Measurements from ENCODE around the gene CDK14.
"Not testable (repeated sequence)": the region's sequence is repeated elsewhere in the genome, so short reads cannot be mapped to it uniquely, and the experiment has no call there.

Gene CDK14

DNA sequence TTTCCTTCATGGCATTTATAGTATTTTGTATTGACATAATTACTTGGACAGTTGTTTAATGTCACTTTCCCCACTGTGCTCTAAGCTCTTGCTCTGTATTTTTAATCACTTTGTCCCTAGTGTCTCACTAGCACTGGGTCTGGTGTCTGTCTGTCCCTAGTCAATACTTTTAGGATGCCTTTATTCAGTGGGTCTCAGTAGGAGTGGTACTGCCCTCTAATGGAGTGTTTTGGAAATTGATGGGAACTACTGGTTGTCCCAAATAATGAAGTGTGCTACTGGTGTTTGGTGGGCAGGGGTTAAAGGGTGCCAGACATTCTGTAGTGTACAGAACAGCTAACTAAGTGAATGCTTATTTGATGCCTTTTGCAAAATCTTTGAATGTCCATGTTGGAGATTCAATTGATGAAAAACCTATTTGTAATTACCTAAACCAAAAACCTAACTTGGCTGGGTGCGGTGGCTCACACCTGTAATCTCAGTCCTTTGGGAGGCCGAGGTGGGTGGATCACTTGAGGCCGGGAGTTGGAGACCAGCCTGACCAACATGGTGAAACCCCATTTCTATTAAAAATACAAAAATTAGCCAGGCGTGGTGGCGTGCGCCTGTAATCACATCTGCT is 33.3 kb downstream of the CDK14 start:
- DNase-seq (ENCODE audit: low read depth in 3 of 3) = no peak

DNA sequence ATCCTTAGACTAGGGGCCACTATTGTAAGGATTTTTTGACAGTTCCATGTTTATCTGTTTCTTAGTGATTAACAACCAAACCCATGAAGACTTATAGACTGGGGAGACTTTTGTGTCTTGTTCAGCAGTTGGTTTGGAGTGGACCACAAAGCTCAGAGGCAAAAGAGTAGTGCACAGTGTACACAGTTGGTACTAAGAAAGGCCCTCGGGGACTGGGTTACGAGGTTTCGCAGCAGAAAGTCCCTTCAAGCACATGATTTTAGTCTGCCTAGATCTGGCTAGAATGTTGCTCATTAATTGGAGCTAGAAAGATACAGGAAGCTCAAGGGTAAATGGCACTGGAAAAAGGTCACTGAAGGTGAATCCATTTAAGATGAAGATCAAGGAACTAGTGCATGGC is 35.4 kb downstream of the CDK14 start:
- no peak for DNase-seq (ENCODE audit: low read depth in 3 of 3)

DNA sequence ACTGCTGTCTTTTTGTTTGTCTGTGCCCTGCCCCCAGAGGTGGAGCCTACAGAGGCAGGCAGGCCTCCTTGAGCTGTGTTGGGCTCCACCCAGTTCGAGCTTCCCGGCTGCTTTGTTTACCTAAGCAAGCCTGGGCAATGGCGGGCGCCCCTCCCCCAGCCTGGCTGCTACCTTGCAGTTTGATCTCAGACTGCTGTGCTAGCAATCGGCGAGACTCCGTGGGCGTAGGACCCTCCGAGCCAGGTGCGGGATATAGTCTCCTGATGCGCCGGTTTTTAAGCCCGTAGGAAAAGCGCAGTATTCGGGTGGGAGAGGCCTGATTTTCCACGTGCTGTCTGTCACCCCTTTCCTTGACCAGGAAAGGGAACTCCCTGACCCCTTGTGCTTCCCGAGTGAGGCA is 43.6 kb downstream of the CDK14 start:
- DNase-seq (ENCODE audit: low read depth in 3 of 3) = not testable (repeated sequence)

DNA sequence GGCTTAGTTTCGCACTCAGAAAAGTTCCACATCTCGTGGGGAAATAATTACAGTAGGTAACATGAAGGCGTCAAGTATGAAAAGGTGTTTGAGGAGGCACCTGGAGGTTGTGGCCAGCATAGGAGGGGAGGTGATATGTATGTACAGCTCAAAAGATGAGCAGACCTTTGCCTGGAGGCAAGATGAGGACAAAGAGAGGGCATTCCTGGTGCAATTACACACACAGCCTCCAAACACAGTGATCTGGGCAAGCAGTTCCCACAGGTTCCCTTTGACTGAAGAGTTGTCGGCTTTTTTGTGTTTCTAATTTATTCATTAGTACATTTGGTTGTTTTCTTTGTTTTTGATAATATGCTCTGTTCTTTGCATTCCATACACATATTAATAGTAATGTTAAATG is 46.9 kb downstream of the CDK14 start:
- no peak for DNase-seq (ENCODE audit: low read depth in 3 of 3)

DNA sequence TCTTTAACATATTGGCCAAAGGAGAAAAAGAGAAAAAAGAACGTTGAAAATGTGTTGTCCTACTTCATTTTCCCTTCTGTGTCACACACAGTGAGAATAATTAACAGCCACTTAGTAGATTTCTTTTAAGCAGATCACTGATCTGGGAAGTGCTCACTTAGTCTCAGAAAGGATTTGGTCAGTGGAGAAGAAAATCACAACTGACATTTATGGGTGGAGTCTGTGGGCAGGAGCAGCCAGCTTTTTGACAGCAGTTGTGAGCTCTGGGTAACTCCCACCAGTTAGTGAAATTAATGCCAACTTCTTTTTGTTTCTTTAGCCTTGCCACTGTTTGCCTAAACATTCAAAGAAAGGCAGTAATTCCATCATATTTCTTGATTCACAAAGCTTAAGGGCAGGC is 49.7 kb downstream of the CDK14 start:
- DNase-seq (ENCODE audit: low read depth in 3 of 3) = no peak

DNA sequence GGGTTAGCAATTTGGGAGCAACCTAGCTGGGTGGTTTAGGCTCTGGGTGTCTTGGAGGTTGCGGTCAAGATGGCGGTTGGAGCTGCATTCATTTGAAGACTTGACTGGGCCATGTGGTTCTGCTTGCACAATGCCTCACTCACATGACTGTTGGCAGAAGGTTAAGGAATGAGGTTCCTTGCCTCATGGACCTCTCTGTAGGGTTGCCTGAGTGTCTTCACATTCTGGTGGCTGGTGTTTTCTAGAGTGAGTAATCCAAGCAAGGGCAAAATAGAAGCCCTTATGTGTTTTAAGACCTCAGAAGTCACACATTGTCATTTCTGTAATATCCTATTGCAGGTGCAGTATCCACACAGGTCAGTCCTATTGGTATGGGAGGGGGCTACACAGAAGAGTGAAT is 52.0 kb downstream of the CDK14 start:
- no peak for DNase-seq (ENCODE audit: low read depth in 3 of 3)

DNA sequence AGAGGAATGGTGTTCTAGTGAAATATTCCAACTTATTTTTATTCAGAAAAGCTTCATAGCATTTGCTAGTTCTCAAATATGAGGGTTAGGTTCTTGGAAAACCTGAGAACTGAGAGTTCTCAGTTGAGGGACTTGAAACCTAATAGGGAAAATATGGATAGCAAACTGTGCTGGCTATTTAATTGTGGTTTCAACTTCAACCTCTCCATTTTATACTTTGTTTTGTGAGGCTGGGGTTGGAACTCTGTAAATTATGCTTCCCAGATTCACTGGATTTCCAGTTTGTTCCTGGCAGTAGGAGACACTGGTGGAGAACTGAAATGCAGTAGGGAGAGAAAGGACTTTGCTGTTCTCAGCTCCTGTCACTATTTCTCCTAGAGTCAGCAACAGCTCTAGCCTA is 52.7 kb downstream of the CDK14 start:
- DNase-seq (ENCODE audit: low read depth in 3 of 3) = no peak

DNA sequence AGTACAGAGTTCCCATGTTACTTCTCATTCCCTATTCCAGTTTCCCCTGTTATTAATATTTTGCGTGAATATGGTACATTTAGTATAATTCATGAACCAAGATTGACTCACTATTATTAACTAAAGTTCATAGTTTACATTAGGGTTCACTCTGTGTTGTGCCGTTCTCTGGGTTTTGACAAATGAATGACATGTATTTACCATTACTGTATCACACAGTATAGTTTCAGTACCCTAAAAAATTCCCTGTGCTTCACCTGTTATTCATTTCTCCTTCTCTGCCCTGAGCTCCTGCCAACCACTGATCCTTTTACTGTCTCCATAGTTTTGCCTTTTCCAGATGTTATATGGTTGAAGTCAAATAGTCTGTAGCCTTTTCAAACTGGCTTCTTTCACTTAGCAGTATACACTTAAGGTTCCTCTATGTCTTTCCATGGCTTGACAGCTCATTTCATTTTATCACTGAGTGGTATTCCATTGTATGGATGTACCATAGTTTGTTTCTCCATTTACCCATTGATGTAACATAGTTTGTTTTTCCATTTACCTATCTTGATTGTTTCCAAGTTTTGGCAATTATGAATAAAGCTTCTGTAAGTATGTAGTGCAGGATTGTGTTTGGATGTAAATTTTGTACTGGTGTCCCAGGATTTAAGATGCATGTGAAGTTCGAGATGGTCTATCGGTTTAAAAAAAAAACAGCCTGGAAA is 58.8 kb downstream of the CDK14 start:
- no peak for DNase-seq (ENCODE audit: low read depth in 3 of 3)

DNA sequence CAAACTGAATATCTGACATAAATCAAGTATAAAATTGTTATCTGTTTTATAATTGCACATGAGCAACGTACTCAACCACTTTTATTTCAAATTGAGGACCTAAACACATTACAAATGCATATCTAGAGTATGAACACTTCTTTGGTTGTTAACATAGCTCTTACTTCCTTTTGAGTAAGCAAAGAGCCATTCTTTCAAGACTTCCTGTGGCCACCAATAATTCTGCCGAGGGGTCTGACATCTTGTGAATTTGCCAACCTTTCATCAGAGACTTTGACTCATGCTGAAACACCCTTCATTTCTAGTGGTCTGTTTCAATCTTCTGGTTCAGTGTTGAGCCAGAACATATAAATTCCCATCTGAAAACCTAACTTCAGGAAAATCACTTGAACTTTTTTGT is 59.4 kb downstream of the CDK14 start:
- no peak for DNase-seq (ENCODE audit: low read depth in 3 of 3)

DNA sequence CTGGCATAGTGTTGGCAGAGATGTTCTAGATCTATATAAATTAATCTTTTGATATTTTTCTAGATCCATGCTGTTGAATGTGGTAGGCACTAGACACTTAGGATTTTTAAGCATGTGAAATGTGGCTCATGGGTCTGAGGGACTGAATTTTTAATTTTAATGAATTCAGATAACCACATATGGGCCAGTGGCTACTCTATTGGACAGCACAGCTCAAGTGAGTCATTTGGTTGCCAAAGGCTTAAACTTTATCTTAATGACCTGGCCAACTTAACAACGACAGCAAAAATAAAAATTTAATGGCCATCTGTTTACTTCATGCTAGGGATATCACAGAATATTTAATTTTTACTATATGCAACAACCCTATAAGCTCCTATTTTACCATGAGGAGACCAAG is 61.4 kb downstream of the CDK14 start:
- no peak for DNase-seq (ENCODE audit: low read depth in 3 of 3)

DNA sequence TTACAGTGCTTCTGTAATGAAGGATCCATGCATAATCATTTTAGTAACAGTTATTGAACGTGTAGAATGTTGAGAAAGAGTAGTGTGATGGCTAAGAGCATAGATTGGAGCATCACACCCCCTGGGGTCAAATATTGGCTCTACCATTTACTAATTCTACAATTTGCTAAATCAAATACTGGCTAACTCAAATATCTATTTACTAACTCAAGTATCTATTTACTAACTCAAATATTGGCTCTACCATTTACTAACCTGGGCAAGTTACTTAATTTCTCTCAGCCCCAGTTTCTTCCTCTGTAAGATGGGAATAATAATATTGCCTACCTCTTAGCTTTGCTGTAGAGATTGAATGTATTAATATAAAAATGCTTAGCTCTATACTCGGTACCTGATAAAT is 64.0 kb downstream of the CDK14 start:
- no peak for DNase-seq (ENCODE audit: low read depth in 3 of 3)

DNA sequence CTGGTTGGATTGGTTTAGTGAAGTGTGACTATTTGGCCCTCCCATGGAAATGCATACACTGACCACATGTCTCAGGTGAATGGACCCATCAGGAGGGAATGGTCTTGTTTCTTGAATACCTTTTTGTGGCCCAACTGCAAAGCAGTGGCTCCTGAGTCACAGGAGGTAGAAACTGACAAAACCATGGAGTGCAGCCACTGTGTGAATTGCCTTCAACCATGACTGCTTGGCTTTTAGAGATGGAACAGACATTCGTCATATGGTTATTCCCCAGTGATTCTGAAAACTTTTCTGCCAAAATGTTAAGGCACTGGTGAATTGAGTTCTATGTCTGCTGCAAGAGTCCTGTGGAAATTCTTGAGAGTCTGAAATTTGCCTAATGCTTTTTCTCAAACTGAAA is 64.7 kb downstream of the CDK14 start:
- no peak for DNase-seq (ENCODE audit: low read depth in 3 of 3)

DNA sequence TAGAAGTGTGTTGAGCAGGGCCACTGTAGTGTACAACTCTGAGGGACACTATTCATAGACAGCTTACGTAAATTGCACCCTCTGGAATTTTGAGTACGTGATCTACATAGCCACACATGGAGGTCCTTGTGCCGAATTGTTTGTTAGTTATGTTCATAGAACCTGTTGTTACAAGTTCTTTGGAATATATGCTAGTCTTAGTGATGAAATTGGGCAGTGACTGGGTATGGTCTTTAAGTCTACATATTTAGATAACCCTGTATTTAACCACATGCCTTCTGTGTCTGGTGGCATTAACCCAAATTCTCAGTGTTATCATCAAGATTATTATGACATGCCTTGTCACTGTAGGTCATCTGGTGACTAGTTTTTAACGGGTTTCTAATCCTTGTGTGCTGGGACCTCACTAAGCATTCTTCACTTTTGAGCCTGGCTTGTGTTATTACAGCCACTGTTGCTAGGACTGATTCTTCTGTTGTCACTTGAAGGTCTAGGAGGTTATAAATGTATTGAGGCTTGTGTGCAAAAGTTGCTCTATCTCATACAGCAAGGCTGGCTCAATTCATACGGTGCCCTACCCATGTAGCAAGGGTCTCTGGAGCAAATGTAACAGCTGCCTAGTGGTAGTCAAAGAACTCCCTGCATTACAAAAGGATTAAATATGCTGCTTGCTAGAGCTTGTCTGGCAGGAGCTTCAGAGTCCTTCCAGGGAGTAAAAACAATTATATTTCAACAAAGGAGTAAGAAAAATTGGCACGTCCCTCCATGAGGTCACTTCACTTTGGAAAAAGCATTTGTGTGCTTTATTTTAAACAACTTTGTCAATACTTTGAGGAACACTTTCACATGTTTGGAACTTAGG is 65.4 kb downstream of the CDK14 start:
- DNase-seq (ENCODE audit: low read depth in 3 of 3) = no peak

DNA sequence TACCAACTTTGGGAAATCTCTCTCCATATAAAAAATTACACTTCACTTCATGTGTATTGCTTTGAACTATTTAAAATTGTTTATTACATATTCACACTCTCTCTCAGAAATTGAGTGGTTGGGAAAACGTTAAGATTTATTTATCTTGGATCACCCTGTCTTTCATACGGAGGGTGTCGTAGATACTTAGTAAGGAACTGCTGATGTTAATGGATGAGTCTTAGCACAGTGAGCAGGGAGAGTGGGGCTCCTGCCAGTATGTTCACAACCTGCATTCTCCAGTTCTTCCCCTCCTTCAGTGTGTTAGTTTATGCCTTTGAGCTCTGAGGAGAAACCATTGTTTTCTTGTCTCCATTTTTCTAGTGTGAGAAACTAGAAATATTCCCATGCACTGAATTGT is 67.1 kb downstream of the CDK14 start:
- no peak for DNase-seq (ENCODE audit: low read depth in 3 of 3)

DNA sequence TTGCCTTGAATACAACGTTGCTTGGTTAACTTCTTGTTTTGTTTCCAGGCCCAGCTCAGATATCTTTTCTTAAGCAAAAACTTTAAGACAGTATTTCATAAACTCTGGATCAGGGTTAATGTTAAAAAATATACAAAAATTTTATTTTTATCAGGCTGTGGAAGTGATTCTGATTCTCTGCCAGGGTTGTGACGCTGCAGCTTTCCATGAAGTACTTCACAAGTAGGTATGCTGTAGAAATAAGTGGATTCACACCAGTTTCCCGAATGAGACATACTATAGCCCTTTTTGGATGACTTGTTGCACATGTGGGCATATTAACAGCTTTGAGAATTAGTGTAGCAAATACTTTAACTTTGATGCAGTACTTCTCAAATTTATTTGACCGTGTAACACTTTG is 70.1 kb downstream of the CDK14 start:
- DNase-seq (ENCODE audit: low read depth in 3 of 3) = no peak

DNA sequence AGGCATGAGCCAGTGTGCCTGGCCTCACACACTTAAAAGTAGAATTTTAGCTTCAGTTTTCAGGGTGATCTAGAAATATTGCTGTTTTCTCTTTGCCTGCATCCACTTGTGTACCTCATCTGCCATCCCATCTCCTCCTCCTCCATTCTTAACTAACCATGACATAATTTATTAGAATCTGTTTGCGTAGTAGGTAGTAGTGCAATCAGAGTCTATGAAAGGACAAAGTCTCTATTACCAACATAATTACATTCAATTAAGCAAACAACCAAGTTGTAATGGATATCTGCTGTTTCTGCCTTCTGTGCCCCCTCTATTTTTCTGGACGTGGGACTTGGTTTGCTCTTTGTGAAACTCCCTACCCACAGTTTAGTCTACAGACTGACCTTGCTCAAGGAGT is 72.9 kb downstream of the CDK14 start:
- DNase-seq (ENCODE audit: low read depth in 3 of 3) = no peak

DNA sequence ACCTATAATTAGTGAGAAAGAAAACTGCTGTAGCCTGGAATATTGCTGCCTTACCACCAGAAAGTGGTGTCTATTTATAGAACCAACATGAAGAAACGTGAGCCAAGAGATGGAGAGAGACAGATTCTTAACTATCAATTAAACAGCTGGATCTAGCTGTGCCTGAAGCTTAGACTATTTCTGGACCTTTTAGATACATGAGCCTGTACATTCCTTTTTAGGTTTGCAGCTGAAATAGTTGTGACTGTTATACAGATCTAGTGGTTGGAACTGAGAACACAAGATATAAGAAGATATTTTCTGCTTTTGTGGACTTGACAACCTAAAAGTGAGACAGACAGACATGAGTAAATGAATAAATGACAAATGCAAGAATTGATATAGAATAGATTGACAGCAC is 73.4 kb downstream of the CDK14 start:
- DNase-seq (ENCODE audit: low read depth in 3 of 3) = no peak

DNA sequence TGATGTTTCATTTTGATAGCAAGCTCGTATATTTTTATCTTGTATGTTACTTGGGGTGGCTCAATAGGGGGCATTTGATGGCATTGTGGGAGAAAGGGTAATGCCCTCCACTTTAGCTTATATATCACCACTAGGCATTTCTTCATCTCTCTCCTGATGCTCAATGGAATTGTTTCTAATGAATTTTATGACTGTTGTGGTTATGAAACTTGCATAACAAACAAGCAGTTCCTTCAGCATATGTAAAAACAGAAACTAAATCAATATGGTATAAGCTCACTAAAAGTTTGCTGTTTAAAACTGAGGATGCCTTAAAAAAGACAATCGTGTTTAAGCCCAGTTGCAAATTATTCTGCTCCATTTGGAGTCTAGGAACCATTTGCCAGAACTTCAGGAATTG is 75.5 kb downstream of the CDK14 start:
- DNase-seq (ENCODE audit: low read depth in 3 of 3) = no peak

DNA sequence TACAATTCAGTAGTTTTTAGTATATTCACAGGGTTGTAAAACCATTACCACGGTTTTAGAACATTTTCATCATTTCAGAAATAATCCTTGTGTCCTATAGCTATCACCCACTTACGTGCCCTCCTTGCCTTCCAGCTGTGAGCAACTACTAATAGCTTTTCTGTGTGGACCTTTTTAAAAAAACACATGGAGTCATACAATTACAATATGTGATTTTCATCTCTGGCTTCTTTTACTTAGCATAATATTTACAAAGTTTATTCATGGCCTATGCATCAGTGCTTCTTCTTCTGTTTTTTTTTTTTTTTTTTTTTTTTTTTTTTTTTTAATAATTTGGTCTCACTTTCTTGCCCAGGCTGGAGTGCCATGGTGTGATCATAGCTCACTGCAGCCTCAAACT is 76.1 kb downstream of the CDK14 start:
- no peak for DNase-seq (ENCODE audit: low read depth in 3 of 3)

DNA sequence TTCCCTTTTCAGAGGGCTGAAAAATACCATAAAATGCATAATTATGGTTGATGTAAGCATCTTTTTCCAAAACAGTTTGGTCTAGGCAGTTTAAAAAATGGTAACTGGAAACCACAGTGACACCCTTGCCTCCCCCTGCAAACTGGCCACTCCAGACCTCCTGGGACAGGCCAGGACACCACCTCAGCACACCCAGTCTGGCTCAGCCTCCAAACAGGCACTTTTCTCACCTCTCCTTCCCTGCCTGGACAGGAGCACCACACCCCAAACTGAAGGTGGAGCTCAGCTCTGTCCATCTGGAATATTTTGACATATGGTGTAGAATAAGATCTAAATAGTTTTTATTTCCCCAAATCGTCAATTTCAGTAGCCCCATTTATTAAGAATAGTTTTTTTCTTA is 78.5 kb downstream of the CDK14 start:
- DNase-seq (ENCODE audit: low read depth in 3 of 3) = no peak

DNA sequence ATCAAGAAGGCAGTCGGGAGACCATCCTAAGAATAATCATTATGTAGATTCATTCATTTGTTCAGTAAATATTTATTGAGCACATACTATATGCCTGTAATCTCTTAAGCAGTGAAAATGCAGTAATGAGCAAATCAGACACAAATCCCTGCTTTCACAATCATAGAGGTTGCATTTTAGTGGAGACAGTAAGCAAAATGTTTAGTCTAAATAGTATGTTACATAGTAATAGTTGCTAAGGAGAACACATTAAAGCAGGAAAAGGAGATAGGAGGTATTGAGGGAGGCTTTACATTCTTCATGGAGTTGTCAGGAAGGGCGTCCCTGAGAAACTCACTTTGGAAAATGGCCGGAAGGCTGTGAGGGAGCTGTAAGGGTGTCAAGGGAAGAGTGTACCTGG is 79.9 kb downstream of the CDK14 start:
- DNase-seq (ENCODE audit: low read depth in 3 of 3) = no peak

DNA sequence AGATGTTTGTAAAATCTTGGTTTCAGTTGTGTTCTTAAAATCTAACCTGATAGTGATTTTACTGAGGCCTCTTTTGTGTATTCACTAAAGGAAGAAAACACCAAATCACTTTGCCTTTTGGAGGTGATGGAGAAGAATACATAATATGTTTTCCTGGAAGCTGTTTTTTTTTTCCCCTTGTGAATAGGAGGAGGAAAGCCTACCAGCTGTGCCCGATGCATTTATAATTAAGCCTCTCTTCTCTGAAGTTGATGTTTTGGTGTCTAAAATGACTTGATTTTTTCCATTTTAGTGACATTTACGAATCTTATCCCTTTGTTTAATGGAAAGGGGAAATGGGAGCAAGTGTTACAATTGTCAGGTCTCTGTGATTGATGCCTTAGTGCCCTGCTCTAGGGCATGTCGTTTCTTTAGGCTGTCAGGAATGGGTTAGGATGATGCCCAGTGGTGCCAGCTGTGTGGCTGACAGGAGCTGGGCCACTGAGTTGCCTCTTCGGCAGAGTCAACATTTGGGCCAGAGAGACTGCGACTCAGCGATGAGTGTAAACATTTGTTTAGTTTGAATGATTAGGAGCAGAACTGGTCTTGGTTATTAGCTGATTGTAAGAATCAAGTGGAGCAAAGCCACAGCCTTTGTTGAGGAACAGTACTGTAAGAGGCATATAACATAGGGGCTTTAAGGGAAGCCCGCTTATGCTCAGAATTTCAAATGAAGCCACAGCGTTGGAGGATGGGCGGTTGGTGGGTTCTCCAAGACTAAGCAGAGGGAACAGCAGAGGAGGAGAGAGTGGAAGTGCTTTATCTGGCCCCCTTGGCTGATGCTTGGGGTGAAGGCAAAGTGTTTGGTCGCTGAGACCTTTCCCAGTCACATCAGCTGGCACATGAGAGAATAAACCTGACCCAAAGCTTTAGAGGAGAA is 81.6 kb downstream of the CDK14 start:
- no peak for DNase-seq (ENCODE audit: low read depth in 3 of 3)
